Placental epithelial cell (primary cell): ENCODE results near the gene FAM111B. TPM values are rescaled to one million over a fixed set of nuclear protein-coding genes. Genes with fewer than 3 reads are reported as not detected.

Experiments used
- total RNA-seq: library from RNA; depleted of rRNA; stranded (reverse); fragments of >200 nt; gene quantifications from 2 replicates; pipeline ENCODE4 v1.2.3, GENCODE V29; 2012

The FAM111B gene, protein sequence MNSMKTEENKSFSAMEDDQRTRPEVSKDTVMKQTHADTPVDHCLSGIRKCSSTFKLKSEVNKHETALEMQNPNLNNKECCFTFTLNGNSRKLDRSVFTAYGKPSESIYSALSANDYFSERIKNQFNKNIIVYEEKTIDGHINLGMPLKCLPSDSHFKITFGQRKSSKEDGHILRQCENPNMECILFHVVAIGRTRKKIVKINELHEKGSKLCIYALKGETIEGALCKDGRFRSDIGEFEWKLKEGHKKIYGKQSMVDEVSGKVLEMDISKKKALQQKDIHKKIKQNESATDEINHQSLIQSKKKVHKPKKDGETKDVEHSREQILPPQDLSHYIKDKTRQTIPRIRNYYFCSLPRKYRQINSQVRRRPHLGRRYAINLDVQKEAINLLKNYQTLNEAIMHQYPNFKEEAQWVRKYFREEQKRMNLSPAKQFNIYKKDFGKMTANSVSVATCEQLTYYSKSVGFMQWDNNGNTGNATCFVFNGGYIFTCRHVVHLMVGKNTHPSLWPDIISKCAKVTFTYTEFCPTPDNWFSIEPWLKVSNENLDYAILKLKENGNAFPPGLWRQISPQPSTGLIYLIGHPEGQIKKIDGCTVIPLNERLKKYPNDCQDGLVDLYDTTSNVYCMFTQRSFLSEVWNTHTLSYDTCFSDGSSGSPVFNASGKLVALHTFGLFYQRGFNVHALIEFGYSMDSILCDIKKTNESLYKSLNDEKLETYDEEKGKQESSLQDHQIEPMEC
- 2.2 and 5.9 TPM in 2 replicates for total RNA-seq

DNA sequence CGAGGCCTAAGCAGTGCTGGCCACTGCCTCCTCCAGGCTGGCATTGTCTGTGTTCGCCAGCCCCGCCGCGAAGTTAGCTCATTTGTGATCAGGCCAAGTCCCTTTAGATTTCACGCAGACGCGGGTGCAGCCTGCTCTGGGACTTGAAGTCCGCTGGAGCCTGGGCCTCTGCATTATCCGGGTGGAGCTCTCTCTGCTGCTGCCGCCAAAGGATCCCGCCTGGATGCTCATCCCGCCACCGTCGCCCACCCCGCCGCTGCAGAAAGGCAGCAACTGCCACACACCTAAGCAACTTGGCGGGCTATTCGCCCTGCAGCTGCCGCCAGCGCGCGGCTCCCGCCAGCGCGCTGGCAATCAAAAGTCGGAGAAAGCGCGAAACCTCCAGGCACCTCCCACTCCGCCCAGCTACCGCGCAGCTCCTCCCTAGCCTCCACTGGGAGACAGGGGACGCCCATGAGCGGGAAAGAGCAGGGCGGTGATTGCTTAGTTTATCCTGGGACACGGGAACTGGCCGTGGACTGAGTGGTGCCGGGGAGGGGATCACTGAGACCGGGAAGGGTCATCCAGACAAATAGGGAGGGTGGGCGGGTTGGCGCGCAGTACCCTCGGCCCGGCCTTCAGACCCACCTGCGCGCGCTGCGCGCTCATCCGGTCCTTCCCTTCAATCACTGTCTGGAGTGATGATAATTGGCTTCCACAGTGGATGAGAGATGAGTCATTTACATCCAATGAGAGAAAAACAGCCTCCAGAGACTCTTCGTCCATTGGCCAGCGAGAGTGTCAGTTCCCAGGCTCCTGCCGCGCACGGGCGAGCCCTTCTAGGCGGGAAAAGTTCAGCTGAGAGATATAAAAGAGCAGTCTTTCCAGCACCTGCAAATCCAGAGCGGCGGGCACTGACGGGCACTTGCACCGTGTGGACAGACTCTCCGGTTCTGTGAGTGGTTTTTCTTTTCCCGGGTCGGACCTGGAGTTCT, at the start of gene FAM111B:
FAM111B (plus strand) TSS at position 875 of the 974 bp plus-strand sequence. CDS start 2,389 bp downstream, outside the sequence.

DNA sequence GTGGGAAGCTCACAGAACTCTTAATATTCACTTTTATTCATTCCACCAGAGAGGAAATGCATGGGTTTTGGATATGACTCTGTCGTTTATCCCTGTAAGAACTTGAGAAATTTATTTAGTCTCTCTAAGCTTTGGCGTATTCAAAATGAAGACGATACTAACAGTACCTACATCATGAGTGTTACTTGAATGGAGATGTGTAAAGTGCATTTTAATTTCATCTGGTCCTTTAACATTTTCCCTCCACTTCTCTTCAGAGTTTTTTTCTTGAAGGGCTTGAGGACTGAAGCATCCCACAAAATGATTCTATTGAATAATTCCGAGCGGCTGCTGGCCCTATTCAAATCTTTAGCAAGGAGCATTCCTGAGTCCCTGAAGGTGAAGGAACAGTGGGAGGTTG, 21.0 kb upstream of the FAM111B start, which contains the start of gene GLYATL1B:
GLYATL1B (plus strand) TSS at position 301 of the 400 bp plus-strand sequence; CDS start at position 301, 0 bp downstream.

DNA sequence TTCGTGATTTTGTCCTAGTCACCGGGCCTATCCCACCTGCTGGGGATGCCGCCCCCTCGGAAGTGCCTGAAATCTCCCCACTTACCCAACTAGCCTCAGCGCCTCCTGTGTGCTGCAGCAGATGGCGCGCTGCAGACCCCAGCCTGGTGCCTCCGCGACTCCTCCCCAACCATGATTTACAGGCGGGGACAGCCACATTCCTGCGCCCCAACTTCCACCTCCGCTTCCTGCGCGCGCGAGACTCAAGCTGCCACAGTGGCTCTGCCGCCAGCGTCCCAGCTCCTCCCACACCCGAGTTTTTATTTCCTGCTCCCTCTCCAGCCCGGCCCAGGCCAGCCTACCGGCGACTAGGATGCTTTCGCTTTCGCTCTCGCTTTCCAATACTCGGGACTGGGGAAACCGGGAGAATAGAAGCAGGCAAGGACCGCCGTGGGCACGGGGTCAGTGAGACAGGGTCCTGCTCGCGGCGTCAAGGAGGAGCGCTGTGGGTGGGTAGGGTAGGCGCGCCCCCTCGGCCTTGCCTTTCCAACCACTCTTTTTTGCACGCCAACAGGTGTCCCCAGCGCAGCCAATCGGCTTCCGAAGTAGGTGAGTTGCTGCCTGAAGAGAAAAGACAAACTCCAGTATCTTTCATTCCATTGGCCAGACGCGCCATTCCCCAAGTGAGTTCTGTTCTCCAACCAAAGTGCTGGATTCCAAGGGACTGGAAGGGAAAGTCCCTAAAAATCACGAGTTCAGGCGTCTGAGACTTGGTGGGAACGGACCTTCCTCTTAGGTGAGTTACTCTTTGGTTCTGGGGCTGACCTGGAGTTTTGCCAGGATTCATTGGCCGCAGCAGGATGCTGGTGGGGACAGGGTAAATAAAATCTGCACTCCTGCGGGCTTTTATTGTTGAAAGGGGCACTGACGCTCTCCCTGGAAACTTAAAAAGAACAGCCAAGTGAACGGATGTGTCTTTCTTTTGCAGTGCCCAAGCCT, 35.8 kb downstream of the FAM111B start, which contains the start of gene FAM111A:
FAM111A (plus strand) TSS at position 327 of the 978 bp plus-strand sequence. CDS start 6,017 bp downstream, outside the sequence.

DNA sequence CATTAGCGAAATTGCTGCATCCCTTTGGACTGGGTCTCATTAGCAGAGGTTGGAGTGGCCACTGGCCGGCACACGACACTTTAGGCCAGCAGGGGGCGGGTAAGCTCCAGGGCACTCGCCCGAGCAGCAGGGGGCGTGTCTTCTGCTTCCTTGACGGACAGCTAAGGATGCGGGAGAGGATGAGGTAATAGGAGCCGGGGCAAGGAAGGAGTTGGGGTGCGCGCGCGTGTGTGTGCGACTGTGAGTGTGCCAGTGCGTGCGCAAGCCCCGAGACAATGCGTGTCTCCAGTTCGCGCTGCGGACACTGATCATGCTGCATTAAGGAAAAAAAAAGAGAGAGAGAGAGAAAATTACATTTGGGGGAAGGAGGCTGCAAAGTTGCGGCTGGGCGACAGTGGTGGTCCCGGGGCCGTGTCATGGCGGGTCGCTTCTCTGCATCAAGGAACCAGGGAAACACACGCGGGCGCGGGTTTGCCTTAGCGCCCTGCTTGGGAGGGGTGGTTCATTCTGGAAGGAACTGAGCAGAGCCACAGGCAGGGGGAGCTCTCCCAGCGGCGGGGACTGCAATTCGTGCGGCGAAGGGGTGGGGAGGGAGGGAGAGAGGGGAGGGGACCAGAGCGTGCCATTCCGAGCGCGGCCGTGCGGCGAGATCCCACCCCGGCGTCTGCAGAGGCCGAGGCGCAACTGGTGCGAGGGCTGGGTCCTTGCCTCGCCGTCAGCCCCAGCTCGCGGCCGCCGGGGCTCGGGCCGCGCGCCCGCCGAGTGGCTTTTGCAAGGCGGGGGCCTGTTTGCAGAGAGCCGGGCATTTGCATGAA, 64.7 kb downstream of the FAM111B start, which contains the start of gene DTX4:
DTX4 (plus strand) TSS at position 625 of the 815 bp plus-strand sequence. CDS start 464 bp downstream, outside the sequence.

Other genes starting within 250 kb of the FAM111B start
- 0.76 TPM in 1 of 2 replicates, not detected in the other for gene GLYATL1, start 167.7 kb upstream of the FAM111B start, total RNA-seq
- gene GLYATL1B, start 20.9 kb upstream of the FAM111B start, total RNA-seq, result not detected in 2 replicates
- gene FAM111A, start 35.6 kb downstream of the FAM111B start, total RNA-seq, result 22.8 and 28.3 TPM in 2 replicates
- 9.0 and 16.1 TPM in 2 replicates for gene DTX4, start 64.9 kb downstream of the FAM111B start, total RNA-seq
- gene MPEG1, start 105.7 kb downstream of the FAM111B start, total RNA-seq, result not detected in 2 replicates